HepG2 (cell line): Measurements from ENCODE around the gene KRT79. TPM values are rescaled to one million over a fixed set of nuclear protein-coding genes. Genes with fewer than 3 reads are reported as not detected.

Source experiments
- ATAC-seq: fragments of 200-7000 bp; cut with Tn5 transposase; 3 replicates; pipeline ENCODE4 v1.9.1; 2020; ENCODE audit warnings: mild to moderate bottlenecking, moderate library complexity
- BruUV-seq: library from RNA; stranded (reverse); fragments of 400-500 nt; replicated peaks from 2 replicates; lab custom pipeline; 2021; lab: Mats Ljungman, UMichigan
- CTCF ChIA-PET: fragments of 300-600 bp; formaldehyde crosslinking; extraction: SDS; loops from one replicate; lab custom pipeline; 2021; ENCODE audit warnings: low total read pairs, inconsistent platforms, low intra/inter-chr PET ratio; lab: Yijun Ruan, JAX
- POLR2A ChIA-PET: fragments of 350-600 bp; sonication (Branson Sonifier 250); formaldehyde crosslinking; loops from one replicate; lab custom pipeline; 2020; ENCODE audit warnings: antibody characterized with exemption, inconsistent platforms; lab: Yijun Ruan, JAX
- DNase-seq: peaks from one replicate; pipeline ENCODE4 v3.0.0-alpha.2; 2015; ENCODE audit warnings: low spot score
- FAIRE-seq: peaks from 3 replicates; lab custom pipeline; 2011; peaks lifted over from hg19 to GRCh38; lab: Jason Lieb, UNC
- H2AFZ ChIP-seq: one replicate; pipeline ENCODE4 v1.6.1; 2011; ENCODE audit warnings: low read length, inconsistent platforms
- H3K27ac ChIP-seq: fragments of 300-600 bp; 3 replicates; pipeline ENCODE4 v1.8.0; 2011; ENCODE audit warnings: mixed run types, mild to moderate bottlenecking, mixed read lengths, low read length, inconsistent platforms; ENCODE audit not compliant: insufficient read depth; ENCODE audit errors: extremely low read length
- H3K27me3 ChIP-seq, 2 experiments: fragments of 200-600 bp in 1 of 2; 2 replicates in 1 of 2; 3 replicates in 1 of 2; pipeline versions ENCODE4 v1.6.0 to v1.8.0; 2011; ENCODE audit warnings: low read length in 2 of 2, mild to moderate bottlenecking in 2 of 2, moderate library complexity in 2 of 2, inconsistent platforms in 1 of 2; ENCODE audit not compliant: insufficient read depth in 2 of 2, control insufficient read depth in 1 of 2
- H3K36me3 ChIP-seq, 2 experiments: fragments of 200-600 bp in 1 of 2; replicated peaks in 1 of 2; 2 replicates in 1 of 2; 3 replicates in 1 of 2; pipeline versions ENCODE4 v1.5.1 to v1.8.0; 2011; ENCODE audit warnings: low read length in 2 of 2, inconsistent platforms in 1 of 2; ENCODE audit not compliant: insufficient read depth in 2 of 2, control insufficient read depth in 1 of 2
- H3K4me1 ChIP-seq: 2 replicates; pipeline ENCODE4 v1.5.1; 2012; ENCODE audit warnings: low read length, inconsistent platforms; ENCODE audit not compliant: insufficient read depth
- H3K4me2 ChIP-seq: 2 replicates; pipeline ENCODE4 v1.6.0; 2011; ENCODE audit warnings: low read depth, low read length, inconsistent platforms
- H3K4me3 ChIP-seq, 3 experiments: fragments of 200-600 bp in 1 of 3; sonication (generic), shearing (Covaris generic) in 1 of 3; replicated peaks in 1 of 3; 2 replicates each; pipeline ENCODE4 v1.5.1; 2011 to 2016; ENCODE audit warnings: low read length in 3 of 3, inconsistent platforms in 2 of 3, low read depth in 2 of 3, mild to moderate bottlenecking in 2 of 3, control low read depth in 1 of 3, mixed read lengths in 1 of 3; ENCODE audit not compliant: insufficient read depth in 1 of 3
- H3K79me2 ChIP-seq: one replicate; pipeline ENCODE4 v1.6.1; 2011; ENCODE audit warnings: low read length, inconsistent platforms; ENCODE audit not compliant: insufficient read depth
- H3K9ac ChIP-seq: 2 replicates; pipeline ENCODE4 v1.6.0; 2011; ENCODE audit warnings: mild to moderate bottlenecking, low read depth, low read length, inconsistent platforms; ENCODE audit not compliant: insufficient read depth
- H3K9me3 ChIP-seq: 2 replicates; pipeline ENCODE4 v1.5.1; 2012; ENCODE audit warnings: mild to moderate bottlenecking, low read length
- H4K20me1 ChIP-seq: 2 replicates; pipeline ENCODE4 v1.6.0; 2011; ENCODE audit warnings: inconsistent platforms, mild to moderate bottlenecking, low read length, moderate library complexity; ENCODE audit not compliant: insufficient read depth
- ARID4A ChIP-seq: sonication (generic); formaldehyde crosslinking; IDR thresholded peaks from 2 replicates; pipeline ENCODE4 v1.5.0; 2020; ENCODE audit warnings: mild to moderate bottlenecking, missing genetic modification reagents, borderline replicate concordance
- BCL6 ChIP-seq: IDR thresholded peaks from 2 replicates; pipeline ENCODE4 v1.6.1; 2016; ENCODE audit warnings: missing genetic modification reagents, missing compliant biosample characterization
- BORCS8-MEF2B ChIP-seq: sonication (generic); formaldehyde crosslinking; IDR thresholded peaks from 2 replicates; pipeline ENCODE4 v1.8.0; 2022; ENCODE audit warnings: mild to moderate bottlenecking, missing genetic modification reagents
- HMG20A ChIP-seq: IDR thresholded peaks from 2 replicates; pipeline ENCODE4 v1.6.1; 2016; ENCODE audit warnings: borderline replicate concordance
- NKX3-1 ChIP-seq: sonication (generic); formaldehyde crosslinking; IDR thresholded peaks from 2 replicates; pipeline ENCODE4 v1.5.0; 2020; ENCODE audit warnings: missing genetic modification reagents
- SMAD3 ChIP-seq: sonication (generic); formaldehyde crosslinking; IDR thresholded peaks from 2 replicates; pipeline ENCODE4 v1.4.0; 2020; ENCODE audit warnings: missing genetic modification reagents
- THRA ChIP-seq: sonication (generic); formaldehyde crosslinking; IDR thresholded peaks from 2 replicates; pipeline ENCODE4 v1.4.0; 2020; ENCODE audit warnings: missing genetic modification reagents, borderline replicate concordance
- ZNF652 ChIP-seq: IDR thresholded peaks from 2 replicates; pipeline ENCODE4 v1.6.1; 2016; ENCODE audit warnings: low read depth, borderline replicate concordance
- ZNF710 ChIP-seq: sonication (generic); formaldehyde crosslinking; IDR thresholded peaks from 2 replicates; pipeline ENCODE4 v1.5.0; 2020; ENCODE audit warnings: mild to moderate bottlenecking, missing genetic modification reagents, borderline replicate concordance
- WGBS: methylation state at CpG from one replicate; pipeline ENCODE4 v1.1.6; 2017; ENCODE audit warnings: low lambda C conversion rate; 5-methylcytosine and 5-hydroxymethylcytosine counted together
- in situ Hi-C: cut with HindIII; loops from 2 replicates; pipeline ENCODE4 v1.10.0; 2017; ENCODE audit warnings: low pct_unique_long_range_greater_than_20kb; ENCODE audit not compliant: extremely low pct_ligation_motif_present
- intact Hi-C: fragments of 100-400 bp; cut with micrococcal nuclease; formaldehyde crosslinking; loops from one replicate; pipeline ENCODE4 v1.10.0; 2022; ENCODE audit not compliant: unreplicated experiment
- polyA plus RNA-seq, 8 experiments: library from polyadenylated mRNA; depleted of rRNA in 3 of 8; stranded (reverse) in 7 of 8; unstranded in 1 of 8; fragments of >200 nt; fragmentation: Illumina TruSeq in 4 of 8; extraction: Trizol in 4 of 8; gene quantifications; 2 replicates each; pipeline versions ENCODE4 v1.2.1 to v1.2.3, GENCODE V29; 2011 to 2016; ENCODE audit warnings: low read depth in 4 of 8, missing spikeins in 1 of 8, mixed read lengths in 1 of 8; ENCODE audit not compliant: insufficient read depth in 1 of 8
- total RNA-seq, 5 experiments: library from RNA; depleted of rRNA; stranded (reverse); fragments of >200 nt; fragmentation: Illumina TruSeq; extraction: Trizol; gene quantifications; 2 replicates each; pipeline ENCODE4 v1.2.3, GENCODE V29; 2016; ENCODE audit warnings: low read depth in 1 of 5
- TF ChIP-seq, protein P1 (sequence below): sonication (generic); formaldehyde crosslinking; IDR thresholded peaks from 2 replicates; pipeline ENCODE4 v1.4.0; 2020; ENCODE audit warnings: missing genetic modification reagents

KRT79 gene
- total and polyA plus RNA-seq, 2 of the 13 experiments (the other 11 are each of a cell fraction or from before 2014, with no cell fraction given), result 0.09 TPM; not detected in 1

DNA sequence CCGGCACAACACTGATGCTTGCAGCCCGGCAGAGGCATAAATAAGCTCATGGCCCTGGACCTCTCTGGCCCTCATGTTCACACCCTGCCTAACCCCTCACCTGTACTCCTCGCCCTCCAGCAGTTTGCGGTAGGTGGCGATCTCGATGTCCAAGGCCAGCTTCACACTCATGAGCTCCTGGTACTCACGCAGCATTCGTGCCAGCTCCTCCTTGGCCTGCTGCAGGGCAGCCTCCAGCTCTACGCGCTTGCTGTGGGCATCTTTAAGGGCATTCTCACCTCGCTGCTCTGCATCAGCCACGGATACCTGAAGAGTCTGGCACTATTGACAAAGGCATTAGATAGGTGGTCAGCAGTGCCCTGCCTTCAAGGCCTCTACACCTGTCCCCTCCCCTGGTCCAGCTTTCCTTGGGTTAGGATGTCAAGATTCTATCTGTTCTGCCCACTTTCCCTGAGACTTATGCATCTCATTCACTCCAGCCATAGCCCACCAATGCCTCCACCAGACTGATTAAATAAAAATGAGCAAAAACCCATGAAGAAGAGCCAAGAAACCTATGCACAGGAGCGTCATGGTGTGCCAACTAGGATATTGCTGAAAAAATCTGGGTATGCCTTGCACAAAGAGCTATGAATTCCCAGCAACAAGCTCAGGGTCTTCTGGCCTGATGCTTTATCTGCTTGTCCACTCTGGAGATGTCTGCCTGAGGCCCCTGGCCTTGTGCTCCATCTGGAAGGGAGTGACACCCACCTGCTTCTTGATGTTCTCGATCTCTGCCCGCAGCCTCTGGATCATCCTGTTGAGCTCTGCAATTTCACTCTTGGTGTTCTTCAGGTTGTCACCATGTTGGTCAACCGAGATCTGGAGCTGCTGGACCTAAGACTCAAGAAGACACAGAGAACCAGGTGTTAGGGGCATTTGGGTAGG is 26.3 kb downstream of the KRT79 start:
- peaks cover 1 to 30% of the 10 kb centered on the region in 2 experiments; a peak in 4 of 5 replicates for H3K27me3 ChIP-seq
- no peaks in the 10 kb centered on the region for H3K9me3 ChIP-seq
- no peak for FAIRE-seq
- no peak for DNase-seq
- no peak overlapping the region for H3K4me2 ChIP-seq
- 14% methylated on average over 14 of the region's 16 CpGs for WGBS
- no peak overlapping the region for H2AFZ ChIP-seq
- CTCF ChIA-PET, result no interaction called here
- no peak overlapping the region for H3K27ac ChIP-seq
- TF ChIP-seq BORCS8-MEF2B (CRISPR knock-in tag) (no peak), BCL6 (CRISPR knock-in tag) (no peak), ZNF710 (CRISPR knock-in tag) (no peak), SMAD3 (CRISPR knock-in tag) (no peak), HMG20A (CRISPR knock-in tag) (no peak), ARID4A (CRISPR knock-in tag) (no peak), NKX3-1 (CRISPR knock-in tag) (no peak), THRA (CRISPR knock-in tag) (no peak), ZNF652 (no peak)
- TF ChIP-seq, protein P1, sequence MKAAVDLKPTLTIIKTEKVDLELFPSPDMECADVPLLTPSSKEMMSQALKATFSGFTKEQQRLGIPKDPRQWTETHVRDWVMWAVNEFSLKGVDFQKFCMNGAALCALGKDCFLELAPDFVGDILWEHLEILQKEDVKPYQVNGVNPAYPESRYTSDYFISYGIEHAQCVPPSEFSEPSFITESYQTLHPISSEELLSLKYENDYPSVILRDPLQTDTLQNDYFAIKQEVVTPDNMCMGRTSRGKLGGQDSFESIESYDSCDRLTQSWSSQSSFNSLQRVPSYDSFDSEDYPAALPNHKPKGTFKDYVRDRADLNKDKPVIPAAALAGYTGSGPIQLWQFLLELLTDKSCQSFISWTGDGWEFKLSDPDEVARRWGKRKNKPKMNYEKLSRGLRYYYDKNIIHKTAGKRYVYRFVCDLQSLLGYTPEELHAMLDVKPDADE (CRISPR knock-in tag), result no peak
- TF ChIP-seq, all 625 proteins: peak for 0
- Histone ChIP-seq H3K36me3 (no peaks in the 10 kb centered on the region), H4K20me1 (no peaks in the 10 kb centered on the region), H3K79me2 (no peaks in the 10 kb centered on the region), H3K4me1 (no peaks in the 10 kb centered on the region), H3K4me3 (no peak overlapping the region), H3K9ac (no peak overlapping the region)
- POLR2A ChIA-PET, result no interaction called here
- in situ Hi-C loops, result no loop called here
- intact Hi-C loops, result no loop called here
- BruUV-seq, result no TSS peak
- ATAC-seq, result no peak
